SK-N-SH (cell line): ENCODE data around the gene FAHD2A. TPM values are rescaled to one million over a fixed set of nuclear protein-coding genes. Genes with fewer than 3 reads are reported as not detected.

Source experiments
- CTCF ChIA-PET: fragments of 300-600, 350-600 bp; formaldehyde crosslinking; extraction: SDS; loops from one replicate; lab custom pipeline; 2021; lab: Yijun Ruan, JAX
- POLR2A ChIA-PET: fragments of 350-600 bp; sonication (Branson Sonifier 250); formaldehyde crosslinking; extraction: SDS; loops from one replicate; lab custom pipeline; 2020; ENCODE audit warnings: antibody characterized with exemption, inconsistent platforms; lab: Yijun Ruan, JAX
- DNase-seq: peaks from one replicate; pipeline ENCODE4 v3.0.0; 2012
- H2AFZ ChIP-seq: fragments of 200-600 bp; sonication (generic); 2 replicates; pipeline ENCODE4 v1.8.1; 2016; ENCODE audit warnings: antibody characterized with exemption, mild to moderate bottlenecking, low read depth
- H3F3A ChIP-seq: fragments of 200-600 bp; sonication (generic); replicated peaks from 2 replicates; pipeline ENCODE3; 2016; ENCODE audit warnings: antibody characterized with exemption, mild to moderate bottlenecking; ENCODE audit not compliant: insufficient read depth
- H3K27ac ChIP-seq, 2 experiments: fragments of 200-500 bp in 1 of 2; fragments of 200-600 bp in 1 of 2; sonication (Bioruptor generic) in 1 of 2; sonication (generic), shearing (Covaris generic) in 1 of 2; 2 replicates each; pipeline versions ENCODE4 v1.5.1 to v1.6.1; 2014 to 2016; ENCODE audit warnings: low read depth in 2 of 2, inconsistent platforms in 1 of 2, low read length in 1 of 2, mild to moderate bottlenecking in 1 of 2, mixed read lengths in 1 of 2
- H3K27me3 ChIP-seq: fragments of 200-600 bp; sonication (generic), shearing (Covaris generic); 2 replicates; pipeline ENCODE4 v1.6.1; 2016; ENCODE audit warnings: mixed run types; ENCODE audit not compliant: insufficient read depth
- H3K36me3 ChIP-seq, 2 experiments: fragments of 200-500 bp in 1 of 2; fragments of 200-600 bp in 1 of 2; sonication (Bioruptor generic) in 1 of 2; sonication (generic) in 1 of 2; replicated peaks in 1 of 2; 2 replicates each; pipeline versions ENCODE3 to v1.5.1; 2014 to 2016; ENCODE audit warnings: low read length in 1 of 2, mild to moderate bottlenecking in 1 of 2; ENCODE audit not compliant: insufficient read depth in 2 of 2, control insufficient read depth in 1 of 2
- H3K4me1 ChIP-seq, 2 experiments: fragments of 200-500 bp in 1 of 2; fragments of 200-600 bp in 1 of 2; sonication (Bioruptor generic) in 1 of 2; sonication (generic), shearing (Covaris generic) in 1 of 2; 2 replicates each; pipeline versions ENCODE4 v1.5.1 to v1.6.1; 2014 to 2016; ENCODE audit warnings: low read depth in 1 of 2, low read length in 1 of 2, mixed run types in 1 of 2; ENCODE audit not compliant: insufficient read depth in 2 of 2, control insufficient read depth in 1 of 2
- H3K4me2 ChIP-seq: fragments of 200-600 bp; sonication (generic), shearing (Covaris generic); 2 replicates; pipeline ENCODE4 v1.6.1; 2017; ENCODE audit warnings: mixed run types
- H3K4me3 ChIP-seq, 2 experiments: fragments of 200-500 bp in 1 of 2; fragments of 200-600 bp in 1 of 2; sonication (Bioruptor generic) in 1 of 2; sonication (generic), shearing (Covaris generic) in 1 of 2; 2 replicates each; pipeline versions ENCODE4 v1.5.1 to v1.8.1; 2014 to 2016; ENCODE audit warnings: low read depth in 2 of 2, inconsistent platforms in 1 of 2, low read length in 1 of 2, mild to moderate bottlenecking in 1 of 2, mixed read lengths in 1 of 2, moderate library complexity in 1 of 2
- H3K79me2 ChIP-seq: fragments of 200-600 bp; sonication (generic); 2 replicates; pipeline ENCODE4 v1.8.1; 2017; ENCODE audit warnings: mild to moderate bottlenecking; ENCODE audit not compliant: insufficient read depth
- H3K9ac ChIP-seq: fragments of 200-600 bp; sonication (generic); 2 replicates; pipeline ENCODE4 v1.6.1; 2017; ENCODE audit warnings: mixed run types
- H3K9me2 ChIP-seq: fragments of 200-600 bp; sonication (generic); 2 replicates; pipeline ENCODE4 v1.6.1; 2017; ENCODE audit warnings: mixed run types
- H3K9me3 ChIP-seq: fragments of 200-600 bp; sonication (generic); 2 replicates; pipeline ENCODE4 v1.6.1; 2017; ENCODE audit warnings: mixed run types, mild to moderate bottlenecking, moderate library complexity
- H4K20me1 ChIP-seq: fragments of 200-600 bp; sonication (generic); 2 replicates; pipeline ENCODE4 v1.6.1; 2017; ENCODE audit warnings: mild to moderate bottlenecking, mixed run types; ENCODE audit not compliant: insufficient read depth
- CHD2 ChIP-seq: fragments of 150-350 bp; IDR thresholded peaks from 2 replicates; pipeline ENCODE4 v1.6.1; 2018; ENCODE audit warnings: low read length; ENCODE audit not compliant: partially characterized antibody
- ELF1 ChIP-seq: IDR thresholded peaks from 2 replicates; pipeline ENCODE4 v1.4.0; 2012
- FOXJ3 ChIP-seq: sonication (generic); formaldehyde crosslinking; IDR thresholded peaks from 2 replicates; pipeline ENCODE4 v1.5.1; 2020; ENCODE audit warnings: mild to moderate bottlenecking, missing genetic modification reagents
- FOXM1 ChIP-seq: IDR thresholded peaks from 2 replicates; pipeline ENCODE4 v1.4.0; 2012; ENCODE audit warnings: low read depth, mild to moderate bottlenecking
- NFIC ChIP-seq: IDR thresholded peaks from 2 replicates; pipeline ENCODE4 v1.4.0; 2012; ENCODE audit warnings: borderline replicate concordance
- NRF1 ChIP-seq: IDR thresholded peaks from 2 replicates; pipeline ENCODE4 v1.6.1; 2012; ENCODE audit warnings: low read depth, mild to moderate bottlenecking, low read length
- POLR2AphosphoS5 ChIP-seq: IDR thresholded peaks from 2 replicates; pipeline ENCODE4 v1.6.1; 2012; ENCODE audit warnings: low read depth, low read length
- RCOR1 ChIP-seq: fragments of 150-350 bp; IDR thresholded peaks from 2 replicates; pipeline ENCODE4 v1.6.1; 2017; ENCODE audit warnings: antibody characterized with exemption, low read length
- RFX5 ChIP-seq: IDR thresholded peaks from 2 replicates; pipeline ENCODE4 v1.6.1; 2012; ENCODE audit warnings: mild to moderate bottlenecking, improper control_type of control experiment, low read length
- RXRA ChIP-seq: IDR thresholded peaks from 2 replicates; pipeline ENCODE4 v1.4.0; 2012; ENCODE audit warnings: low read depth, mild to moderate bottlenecking, borderline replicate concordance
- TCF12 ChIP-seq: IDR thresholded peaks from 2 replicates; pipeline ENCODE4 v1.4.0; 2012
- TEAD4 ChIP-seq: IDR thresholded peaks from 2 replicates; pipeline ENCODE4 v1.4.0; 2012; ENCODE audit warnings: mild to moderate bottlenecking, borderline replicate concordance; ENCODE audit not compliant: insufficient read depth
- YY1 ChIP-seq: IDR thresholded peaks from 2 replicates; pipeline ENCODE4 v1.4.0; 2012; ENCODE audit warnings: low read depth, mild to moderate bottlenecking
- WGBS: methylation state at CpG from one replicate; pipeline ENCODE4 v1.1.6; 2017; ENCODE audit warnings: low lambda C conversion rate; 5-methylcytosine and 5-hydroxymethylcytosine counted together
- polyA plus RNA-seq, 3 experiments: library from polyadenylated mRNA; depleted of rRNA; stranded (reverse); fragments of >200 nt; gene quantifications; 2 replicates each; pipeline ENCODE4 v1.2.3, GENCODE V29; 2012
- TF ChIP-seq, protein P1 (sequence below): IDR thresholded peaks from 2 replicates; pipeline ENCODE4 v1.4.0; 2012; ENCODE audit warnings: low read depth
- TF ChIP-seq, protein P2 (sequence below): fragments of 150-350 bp; IDR thresholded peaks from 2 replicates; pipeline ENCODE4 v1.6.1; 2016; ENCODE audit warnings: mild to moderate bottlenecking, low read depth, low read length
- TF ChIP-seq, protein P3 (sequence below): IDR thresholded peaks from 2 replicates; pipeline ENCODE4 v1.4.0; 2012; ENCODE audit warnings: low read depth, borderline replicate concordance

The FAHD2A gene
- polyA plus RNA-seq, 1 of the 3 experiments (the other 2 are of a cell fraction) = 40.5 TPM

DNA sequence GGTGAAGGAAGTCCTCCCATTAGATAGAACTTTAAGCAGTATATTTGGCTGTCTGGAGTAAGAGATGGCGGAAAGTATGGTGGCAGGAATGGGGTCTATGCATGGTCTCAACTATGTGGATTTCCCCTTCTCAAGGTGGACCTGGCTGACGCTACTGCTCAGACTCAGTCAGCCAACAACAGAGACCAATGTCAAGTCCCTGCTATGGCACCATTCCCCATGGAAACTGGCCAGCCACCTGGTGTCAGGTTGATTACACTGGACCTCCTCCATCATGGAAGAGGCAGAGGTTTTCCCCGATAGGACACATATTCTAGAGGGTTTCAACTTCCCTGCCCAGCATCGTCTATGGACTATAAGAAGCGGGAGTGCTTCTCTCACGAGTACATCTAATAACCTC lies 8.6 kb upstream of the FAHD2A start:
- 77% methylated on average over 6 of the region's 6 CpGs for WGBS
- Histone ChIP-seq H3K4me3 (no peak overlapping the region), H3K79me2 (no peaks in the 10 kb centered on the region), H3K36me3 (no peaks in the 10 kb centered on the region), H4K20me1 (no peaks in the 10 kb centered on the region), H3F3A (no peaks in the 10 kb centered on the region), H3K27me3 (no peaks in the 10 kb centered on the region), H3K9me2 (no peaks in the 10 kb centered on the region), H3K9me3 (no peaks in the 10 kb centered on the region), H3K4me1 (no peaks in the 10 kb centered on the region), H3K27ac (no peak overlapping the region), H3K4me2 (no peak overlapping the region), H2AFZ (no peak overlapping the region), H3K9ac (no peak overlapping the region)
- TF ChIP-seq, protein P1, sequence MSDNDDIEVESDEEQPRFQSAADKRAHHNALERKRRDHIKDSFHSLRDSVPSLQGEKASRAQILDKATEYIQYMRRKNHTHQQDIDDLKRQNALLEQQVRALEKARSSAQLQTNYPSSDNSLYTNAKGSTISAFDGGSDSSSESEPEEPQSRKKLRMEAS = no peak
- no peak for TF ChIP-seq NRF1
- no peak for TF ChIP-seq POLR2AphosphoS5
- TF ChIP-seq NFIC = no peak
- ChIA-PET POLR2A (no interaction called here), CTCF (no interaction called here)
- DNase-seq = no peak

DNA sequence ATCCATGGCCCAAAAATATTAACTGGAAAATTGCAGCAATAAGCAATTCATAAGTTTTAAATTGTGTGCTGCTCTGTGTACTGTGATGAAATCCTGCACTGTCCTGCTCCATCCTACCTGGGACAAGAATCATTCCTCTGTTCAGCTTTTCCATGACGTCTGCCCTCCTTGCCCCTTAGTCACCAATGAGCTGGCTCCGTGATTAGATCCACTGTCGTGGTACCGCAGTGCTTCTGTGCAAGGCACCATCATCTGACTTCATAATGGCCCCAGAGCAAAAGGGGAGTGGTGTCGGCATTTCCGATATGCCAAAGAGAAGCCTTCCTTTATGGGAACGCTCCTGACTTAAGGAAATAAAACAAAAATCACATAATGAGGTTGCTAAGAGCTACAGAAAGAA lies 3.4 kb upstream of the FAHD2A start:
- Histone ChIP-seq H3K36me3 (no peaks in the 10 kb centered on the region), H3K27ac (no peak overlapping the region), H3K4me3 (no peak overlapping the region), H2AFZ (no peak overlapping the region), H3K9me3 (no peaks in the 10 kb centered on the region), H3K9ac (no peak overlapping the region), H3K27me3 (no peaks in the 10 kb centered on the region), H3K79me2 (peaks cover 29% of the 10 kb centered on the region), H3F3A (no peaks in the 10 kb centered on the region), H4K20me1 (no peaks in the 10 kb centered on the region), H3K9me2 (no peaks in the 10 kb centered on the region), H3K4me2 (no peak overlapping the region), H3K4me1 (peaks cover 6 to 18% of the 10 kb centered on the region in 2 experiments; a peak in 2 of 4 replicates)
- TF ChIP-seq CHD2 = no peak
- TF ChIP-seq, protein P2, sequence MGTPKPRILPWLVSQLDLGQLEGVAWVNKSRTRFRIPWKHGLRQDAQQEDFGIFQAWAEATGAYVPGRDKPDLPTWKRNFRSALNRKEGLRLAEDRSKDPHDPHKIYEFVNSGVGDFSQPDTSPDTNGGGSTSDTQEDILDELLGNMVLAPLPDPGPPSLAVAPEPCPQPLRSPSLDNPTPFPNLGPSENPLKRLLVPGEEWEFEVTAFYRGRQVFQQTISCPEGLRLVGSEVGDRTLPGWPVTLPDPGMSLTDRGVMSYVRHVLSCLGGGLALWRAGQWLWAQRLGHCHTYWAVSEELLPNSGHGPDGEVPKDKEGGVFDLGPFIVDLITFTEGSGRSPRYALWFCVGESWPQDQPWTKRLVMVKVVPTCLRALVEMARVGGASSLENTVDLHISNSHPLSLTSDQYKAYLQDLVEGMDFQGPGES = no peak
- ChIA-PET POLR2A (no interaction called here), CTCF (interaction anchor here (1.3 kb wide), 1 partner anchor 10 kb away, joined by 3 read pairs; no protein-coding TSS in a partner anchor)
- no peak for DNase-seq
- 64% methylated on average over 7 of the region's 7 CpGs for WGBS

DNA sequence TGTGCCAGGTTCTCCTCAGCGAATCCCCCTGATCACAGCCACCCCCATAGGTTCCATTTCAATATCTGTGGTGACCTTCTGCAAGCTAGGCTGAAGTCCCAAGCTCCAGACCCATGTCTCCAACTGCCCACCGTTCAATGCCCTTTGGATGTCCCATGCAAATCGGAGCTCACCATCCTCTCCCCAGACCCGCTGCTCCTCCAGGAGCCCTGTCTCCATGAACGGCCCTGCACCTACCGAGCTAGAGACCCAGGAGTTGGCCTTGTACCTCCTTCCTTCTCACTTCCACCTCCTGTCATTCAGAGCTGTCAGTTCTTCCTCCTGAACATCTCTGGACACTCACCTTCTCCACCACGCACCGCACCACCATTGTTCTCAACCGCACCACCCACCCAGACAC lies 1.0 kb upstream of the FAHD2A start:
- H3F3A ChIP-seq = no peaks in the 10 kb centered on the region
- H3K9me3 ChIP-seq = no peaks in the 10 kb centered on the region
- H3K36me3 ChIP-seq = no peaks in the 10 kb centered on the region
- peaks cover 6 to 18% of the 10 kb centered on the region in 2 experiments; a peak in 2 of 4 replicates for H3K4me1 ChIP-seq
- CTCF ChIA-PET = interaction anchor here (1.1 to 2.8 kb wide), 5 partner anchors 9 to 327 kb away, joined by 3 to 27 read pairs (median 5); no protein-coding TSS in a partner anchor
- peak overlapping the region; percentile 90 for H3K4me2 ChIP-seq
- TF ChIP-seq NFIC = no peak
- no peak for TF ChIP-seq YY1
- TF ChIP-seq RXRA = no peak
- TF ChIP-seq FOXM1 = no peak
- no peak for TF ChIP-seq NRF1
- no peak for TF ChIP-seq CHD2
- TF ChIP-seq RCOR1 = no peak
- TF ChIP-seq, protein P3, sequence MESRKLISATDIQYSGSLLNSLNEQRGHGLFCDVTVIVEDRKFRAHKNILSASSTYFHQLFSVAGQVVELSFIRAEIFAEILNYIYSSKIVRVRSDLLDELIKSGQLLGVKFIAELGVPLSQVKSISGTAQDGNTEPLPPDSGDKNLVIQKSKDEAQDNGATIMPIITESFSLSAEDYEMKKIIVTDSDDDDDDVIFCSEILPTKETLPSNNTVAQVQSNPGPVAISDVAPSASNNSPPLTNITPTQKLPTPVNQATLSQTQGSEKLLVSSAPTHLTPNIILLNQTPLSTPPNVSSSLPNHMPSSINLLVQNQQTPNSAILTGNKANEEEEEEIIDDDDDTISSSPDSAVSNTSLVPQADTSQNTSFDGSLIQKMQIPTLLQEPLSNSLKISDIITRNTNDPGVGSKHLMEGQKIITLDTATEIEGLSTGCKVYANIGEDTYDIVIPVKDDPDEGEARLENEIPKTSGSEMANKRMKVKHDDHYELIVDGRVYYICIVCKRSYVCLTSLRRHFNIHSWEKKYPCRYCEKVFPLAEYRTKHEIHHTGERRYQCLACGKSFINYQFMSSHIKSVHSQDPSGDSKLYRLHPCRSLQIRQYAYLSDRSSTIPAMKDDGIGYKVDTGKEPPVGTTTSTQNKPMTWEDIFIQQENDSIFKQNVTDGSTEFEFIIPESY = no peak
- TF ChIP-seq RFX5 = no peak
- TF ChIP-seq TEAD4 = no peak
- no peak for TF ChIP-seq TCF12
- TF ChIP-seq ELF1 = no peak
- TF ChIP-seq FOXJ3 (CRISPR knock-in tag) = no peak
- no peaks in the 10 kb centered on the region for H3K27me3 ChIP-seq
- H3K27ac ChIP-seq = no peak overlapping the region
- H3K79me2 ChIP-seq = peaks cover 40% of the 10 kb centered on the region
- WGBS = 81% methylated on average over 9 of the region's 9 CpGs
- POLR2A ChIA-PET = interaction anchor here (0.9 kb wide), 1 partner anchor 236 kb away, joined by 3 read pairs; the partner anchor contains the start of gene ZNF2
- H3K9me2 ChIP-seq = no peaks in the 10 kb centered on the region
- DNase-seq = no peak
- no peaks in the 10 kb centered on the region for H4K20me1 ChIP-seq
- H3K4me3 ChIP-seq = peak overlapping the region; percentile 93 to 99
- peak overlapping the region; percentile 92; the same call in 1 of the 2 replicates for H3K9ac ChIP-seq
- no peak overlapping the region for H2AFZ ChIP-seq
